Measurements from ENCODE around the gene ENAH. TPM values are rescaled to one million over a fixed set of nuclear protein-coding genes. Genes with fewer than 3 reads are reported as not detected.

ENAH gene
- total RNA-seq, 1 experiment from 2014 or later, result 100 TPM

DNA sequence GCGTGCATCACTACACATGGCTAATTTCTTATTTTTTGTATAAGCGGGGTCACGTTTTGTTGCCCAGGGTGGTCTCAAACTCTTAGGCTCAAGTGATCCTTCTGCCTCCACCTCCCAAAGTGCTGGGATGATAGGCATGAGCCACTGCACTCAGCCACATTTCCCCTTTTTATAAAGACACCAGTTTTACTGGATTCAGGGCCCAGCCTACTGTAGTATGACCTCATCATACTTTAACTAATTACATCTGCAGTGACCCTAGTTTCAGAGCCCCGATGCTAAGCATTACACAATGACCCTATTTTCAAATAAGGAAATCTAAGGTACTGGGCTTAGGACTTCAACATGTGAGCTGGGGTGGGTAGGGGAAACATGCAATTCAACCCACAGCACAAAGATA is 31.8 kb upstream of the ENAH start:
- BruUV-seq (replicated peaks), result no TSS peak
- RAD21 ChIA-PET (ENCODE audit: low non-redundant PET in 1 of 2, low total read pairs in 2 of 2, uncharacterized antibody in 2 of 2, unreplicated experiment in 2 of 2), result no interaction called here
- TF ChIP-seq SIN3A (IDR thresholded peaks at IDR 0.05; ENCODE audit: low read depth) (no peak), YY1 (IDR thresholded peaks at IDR 0.05; ENCODE audit: extremely low read depth, insufficient replicate concordance, low read depth, low read length) (no peak), ZFX (IDR thresholded peaks at IDR 0.05) (no peak)
- Histone ChIP-seq H3K79me2 (ENCODE audit: insufficient read depth, low read length) (no peaks in the 10 kb centered on the region), H3K4me2 (ENCODE audit: low read length) (no peak overlapping the region), H4K20me1 (ENCODE audit: insufficient read depth) (no peaks in the 10 kb centered on the region), H3K9me3 (ENCODE audit: control insufficient read depth in 1 of 2, insufficient read depth in 1 of 2, low read depth in 1 of 2, low read length in 2 of 2) (no peaks in the 10 kb centered on the region), H2AFZ (ENCODE audit: low read depth, low read length, poor library complexity, severe bottlenecking) (no peak overlapping the region), H3K4me1 (ENCODE audit: control insufficient read depth in 1 of 2, insufficient read depth in 2 of 2, low read length in 2 of 2) (no peaks in the 10 kb centered on the region), H3K9ac (ENCODE audit: low read length) (no peak overlapping the region), H3K27me3 (ENCODE audit: insufficient read depth, low read length) (no peaks in the 10 kb centered on the region), H3K36me3 (ENCODE audit: control insufficient read depth in 1 of 2, insufficient read depth in 2 of 2, low read length in 2 of 2) (no peaks in the 10 kb centered on the region), H3K27ac (ENCODE audit: low read depth, low read length) (no peak overlapping the region), H3K4me3 (replicated peaks in 1 of 2; ENCODE audit: low read depth in 1 of 2, low read length in 2 of 2) (no peak overlapping the region), H3K9me2 (ENCODE audit: insufficient read depth) (no peaks in the 10 kb centered on the region)
- ATAC-seq (no peak), DNase-seq (ENCODE audit: low read depth, low spot score) (no peak)
- intact Hi-C loops (cut with micrococcal nuclease), result no loop called here
- POLR2A ChIA-PET, result no interaction called here
- CTCF ChIA-PET, result no interaction called here

DNA sequence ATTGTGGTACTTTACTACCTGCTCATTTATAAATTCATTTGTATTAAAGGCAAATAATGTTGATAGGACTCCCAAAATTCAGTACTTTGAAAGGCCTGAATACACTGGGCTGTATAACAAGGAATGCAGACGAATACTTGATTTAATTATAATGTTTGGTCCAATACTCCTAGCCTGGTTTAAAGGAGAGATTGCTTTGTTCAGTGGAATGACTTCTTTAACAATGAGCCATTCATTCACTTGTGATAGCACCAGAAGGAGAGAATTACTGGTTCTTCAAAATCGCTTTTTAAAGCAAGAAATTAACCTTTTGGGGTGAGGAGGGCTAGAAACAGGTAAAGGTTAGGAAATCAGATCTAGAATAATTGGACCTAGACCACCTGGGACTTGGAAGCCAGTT is 28.3 kb upstream of the ENAH start:
- no peaks in the 10 kb centered on the region for H3K36me3 ChIP-seq (ENCODE audit: control insufficient read depth in 1 of 2, insufficient read depth in 2 of 2, low read length in 2 of 2)
- TF ChIP-seq ZNF274 (IDR thresholded peaks at IDR 0.05; ENCODE audit: low read depth, low read length), result no peak
- intact Hi-C loops (cut with micrococcal nuclease), result no loop called here
- H3K9ac ChIP-seq (ENCODE audit: low read length), result no peak overlapping the region
- H3K9me3 ChIP-seq (ENCODE audit: control insufficient read depth in 1 of 2, insufficient read depth in 1 of 2, low read depth in 1 of 2, low read length in 2 of 2), result no peaks in the 10 kb centered on the region
- CTCF ChIA-PET, result no interaction called here
- no peak overlapping the region for H3K27ac ChIP-seq (ENCODE audit: low read depth, low read length)
- BruUV-seq (replicated peaks), result no TSS peak
- H3K4me2 ChIP-seq (ENCODE audit: low read length), result no peak overlapping the region
- no peaks in the 10 kb centered on the region for H4K20me1 ChIP-seq (ENCODE audit: insufficient read depth)
- POLR2A ChIA-PET, result no interaction called here
- no peak for DNase-seq (ENCODE audit: low read depth, low spot score)
- RAD21 ChIA-PET (ENCODE audit: low non-redundant PET in 1 of 2, low total read pairs in 2 of 2, uncharacterized antibody in 2 of 2, unreplicated experiment in 2 of 2), result no interaction called here
- no peak overlapping the region for H3K4me3 ChIP-seq (replicated peaks in 1 of 2; ENCODE audit: low read depth in 1 of 2, low read length in 2 of 2)
- H3K9me2 ChIP-seq (ENCODE audit: insufficient read depth), result no peaks in the 10 kb centered on the region
- ATAC-seq, result no peak
- no peaks in the 10 kb centered on the region for H3K27me3 ChIP-seq (ENCODE audit: insufficient read depth, low read length)
- H3K4me1 ChIP-seq (ENCODE audit: control insufficient read depth in 1 of 2, insufficient read depth in 2 of 2, low read length in 2 of 2), result no peaks in the 10 kb centered on the region
- no peaks in the 10 kb centered on the region for H3K79me2 ChIP-seq (ENCODE audit: insufficient read depth, low read length)
- no peak overlapping the region for H2AFZ ChIP-seq (ENCODE audit: low read depth, low read length, poor library complexity, severe bottlenecking)

DNA sequence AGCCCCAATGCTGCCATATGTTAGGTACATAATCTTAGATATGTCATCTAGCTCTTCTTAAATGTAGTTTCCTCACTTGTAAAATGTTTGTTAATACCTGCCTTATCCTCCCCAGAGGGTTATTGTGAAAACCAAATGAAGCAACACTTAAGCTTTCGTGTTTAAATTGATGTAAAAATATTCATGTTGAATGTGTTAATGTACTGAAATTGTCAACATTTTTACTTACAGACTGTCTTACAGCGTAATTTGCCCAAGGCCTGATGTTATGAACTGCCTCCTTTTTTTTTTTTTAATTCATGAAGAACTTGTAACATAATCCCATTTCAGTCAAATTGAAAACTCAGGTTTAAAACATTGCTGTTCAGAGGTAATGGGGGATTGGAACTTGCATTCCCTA is 25.6 kb upstream of the ENAH start:
- Histone ChIP-seq H2AFZ (ENCODE audit: low read depth, low read length, poor library complexity, severe bottlenecking) (no peak overlapping the region), H3K9ac (ENCODE audit: low read length) (no peak overlapping the region), H4K20me1 (ENCODE audit: insufficient read depth) (no peaks in the 10 kb centered on the region), H3K79me2 (ENCODE audit: insufficient read depth, low read length) (no peaks in the 10 kb centered on the region), H3K4me1 (ENCODE audit: control insufficient read depth in 1 of 2, insufficient read depth in 2 of 2, low read length in 2 of 2) (no peaks in the 10 kb centered on the region), H3K4me3 (replicated peaks in 1 of 2; ENCODE audit: low read depth in 1 of 2, low read length in 2 of 2) (no peak overlapping the region), H3K27me3 (ENCODE audit: insufficient read depth, low read length) (no peaks in the 10 kb centered on the region), H3K9me3 (ENCODE audit: control insufficient read depth in 1 of 2, insufficient read depth in 1 of 2, low read depth in 1 of 2, low read length in 2 of 2) (no peaks in the 10 kb centered on the region), H3K36me3 (ENCODE audit: control insufficient read depth in 1 of 2, insufficient read depth in 2 of 2, low read length in 2 of 2) (no peaks in the 10 kb centered on the region), H3K4me2 (ENCODE audit: low read length) (no peak overlapping the region), H3K9me2 (ENCODE audit: insufficient read depth) (no peaks in the 10 kb centered on the region), H3K27ac (ENCODE audit: low read depth, low read length) (no peak overlapping the region)
- CTCF ChIA-PET, result no interaction called here
- RAD21 ChIA-PET (ENCODE audit: low non-redundant PET in 1 of 2, low total read pairs in 2 of 2, uncharacterized antibody in 2 of 2, unreplicated experiment in 2 of 2), result no interaction called here
- BruUV-seq (replicated peaks), result no TSS peak
- no peak for TF ChIP-seq POLR2A (IDR thresholded peaks at IDR 0.05; ENCODE audit: borderline replicate concordance, extremely low read depth, insufficient read depth, insufficient read length)
- no peak for TF ChIP-seq EGR1 (IDR thresholded peaks at IDR 0.05; ENCODE audit: low read depth)
- no peak for TF ChIP-seq FOSL1 (IDR thresholded peaks at IDR 0.05; ENCODE audit: low read depth)
- TF ChIP-seq, protein P1, sequence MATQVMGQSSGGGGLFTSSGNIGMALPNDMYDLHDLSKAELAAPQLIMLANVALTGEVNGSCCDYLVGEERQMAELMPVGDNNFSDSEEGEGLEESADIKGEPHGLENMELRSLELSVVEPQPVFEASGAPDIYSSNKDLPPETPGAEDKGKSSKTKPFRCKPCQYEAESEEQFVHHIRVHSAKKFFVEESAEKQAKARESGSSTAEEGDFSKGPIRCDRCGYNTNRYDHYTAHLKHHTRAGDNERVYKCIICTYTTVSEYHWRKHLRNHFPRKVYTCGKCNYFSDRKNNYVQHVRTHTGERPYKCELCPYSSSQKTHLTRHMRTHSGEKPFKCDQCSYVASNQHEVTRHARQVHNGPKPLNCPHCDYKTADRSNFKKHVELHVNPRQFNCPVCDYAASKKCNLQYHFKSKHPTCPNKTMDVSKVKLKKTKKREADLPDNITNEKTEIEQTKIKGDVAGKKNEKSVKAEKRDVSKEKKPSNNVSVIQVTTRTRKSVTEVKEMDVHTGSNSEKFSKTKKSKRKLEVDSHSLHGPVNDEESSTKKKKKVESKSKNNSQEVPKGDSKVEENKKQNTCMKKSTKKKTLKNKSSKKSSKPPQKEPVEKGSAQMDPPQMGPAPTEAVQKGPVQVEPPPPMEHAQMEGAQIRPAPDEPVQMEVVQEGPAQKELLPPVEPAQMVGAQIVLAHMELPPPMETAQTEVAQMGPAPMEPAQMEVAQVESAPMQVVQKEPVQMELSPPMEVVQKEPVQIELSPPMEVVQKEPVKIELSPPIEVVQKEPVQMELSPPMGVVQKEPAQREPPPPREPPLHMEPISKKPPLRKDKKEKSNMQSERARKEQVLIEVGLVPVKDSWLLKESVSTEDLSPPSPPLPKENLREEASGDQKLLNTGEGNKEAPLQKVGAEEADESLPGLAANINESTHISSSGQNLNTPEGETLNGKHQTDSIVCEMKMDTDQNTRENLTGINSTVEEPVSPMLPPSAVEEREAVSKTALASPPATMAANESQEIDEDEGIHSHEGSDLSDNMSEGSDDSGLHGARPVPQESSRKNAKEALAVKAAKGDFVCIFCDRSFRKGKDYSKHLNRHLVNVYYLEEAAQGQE (IDR thresholded peaks at IDR 0.05; ENCODE audit: low read depth), result no peak
- no peak for TF ChIP-seq CEBPB (IDR thresholded peaks at IDR 0.05; ENCODE audit: low read depth)
- no peak for TF ChIP-seq SIN3A (IDR thresholded peaks at IDR 0.05; ENCODE audit: low read depth)
- TF ChIP-seq POLR2AphosphoS5 (IDR thresholded peaks at IDR 0.05; ENCODE audit: low read depth, low read length), result no peak
- TF ChIP-seq JUND (IDR thresholded peaks at IDR 0.05), result no peak
- no peak for DNase-seq (ENCODE audit: low read depth, low spot score)
- POLR2A ChIA-PET, result no interaction called here
- no peak for ATAC-seq
- intact Hi-C loops (cut with micrococcal nuclease), result no loop called here
